ENCODE data around the gene AMBRA1. TPM values are rescaled to one million over a fixed set of nuclear protein-coding genes. Genes with fewer than 3 reads are reported as not detected.
"Not testable (repeated sequence)": the region's sequence is repeated elsewhere in the genome, so short reads cannot be mapped to it uniquely, and the experiment has no call there.

AMBRA1 gene
- total RNA-seq, 2 experiments from 2014 or later: 24.6 to 30.7 TPM

DNA sequence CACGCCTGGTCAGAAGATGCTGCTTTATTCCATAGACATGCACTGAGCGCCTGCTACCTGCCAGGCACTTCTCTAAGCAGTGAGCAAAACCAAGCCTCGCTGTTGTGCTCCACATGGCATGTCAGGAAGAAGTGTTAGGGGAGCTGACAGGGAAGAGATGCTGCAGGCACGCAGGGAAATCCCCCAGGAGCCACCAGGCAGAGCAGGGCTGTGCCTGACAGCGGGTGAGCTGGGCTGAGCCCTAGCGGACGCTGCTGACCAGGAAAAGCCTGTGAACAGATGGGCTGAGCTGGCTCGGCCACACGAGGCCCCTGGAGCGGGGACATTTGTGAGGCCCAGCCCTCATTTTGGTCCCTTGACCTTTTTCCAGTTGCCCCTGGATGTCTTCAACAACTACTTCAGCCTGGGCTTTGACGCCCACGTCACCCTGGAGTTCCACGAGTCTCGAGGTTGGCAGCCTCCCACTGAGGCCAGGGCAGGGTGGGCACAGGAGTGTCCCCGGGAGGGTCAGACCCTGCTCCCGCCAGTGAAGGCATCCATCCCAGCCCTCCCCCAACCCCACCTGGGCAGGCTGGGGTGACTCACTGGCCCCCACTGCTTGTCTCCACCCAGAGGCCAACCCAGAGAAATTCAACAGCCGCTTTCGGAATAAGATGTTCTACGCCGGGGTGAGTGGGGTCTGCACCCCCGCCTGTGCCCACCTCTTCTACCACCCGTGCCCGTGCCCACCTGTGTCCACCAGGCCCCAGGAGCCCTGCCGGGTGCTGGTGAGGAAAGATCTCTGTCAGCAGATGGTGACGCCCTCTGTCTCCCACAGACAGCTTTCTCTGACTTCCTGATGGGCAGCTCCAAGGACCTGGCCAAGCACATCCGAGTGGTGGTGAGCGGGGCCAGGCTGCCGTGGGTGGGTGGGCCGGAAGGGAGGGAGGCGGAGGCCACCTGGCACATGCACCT lies 219.8 kb downstream of the AMBRA1 start:
- H3K79me2 ChIP-seq (ENCODE audit: insufficient read depth, low read depth, low read length): no peaks in the 10 kb centered on the region
- no peak overlapping the region for H3K27ac ChIP-seq (ENCODE audit: low read depth, low read length, poor library complexity, severe bottlenecking)
- no peaks in the 10 kb centered on the region for H3K9me2 ChIP-seq (ENCODE audit: insufficient read depth, low read length)
- peaks cover 84% of the 10 kb centered on the region for H3K36me3 ChIP-seq (ENCODE audit: insufficient read depth, low read length)
- ChIA-PET POLR2A (interaction anchor here (0.6 to 0.7 kb wide), 3 partner anchors 162 to 494 kb away, joined by 3 to 7 read pairs (median 5); no protein-coding TSS in a partner anchor), CTCF (ENCODE audit: unreplicated experiment) (no interaction called here)
- H3K4me1 ChIP-seq (ENCODE audit: insufficient read depth, low read length, poor library complexity, severe bottlenecking): no peaks in the 10 kb centered on the region
- no peak overlapping the region for H3K4me2 ChIP-seq (ENCODE audit: low read length)
- no peak for DNase-seq (ENCODE audit: low spot score)
- no TSS peak for BruUV-seq (replicated peaks)
- H3K4me3 ChIP-seq (ENCODE audit: low read depth, low read length, poor library complexity, severe bottlenecking): no peak overlapping the region
- intact Hi-C loops (cut with micrococcal nuclease; ENCODE audit: unreplicated experiment): no loop called here
- no peaks in the 10 kb centered on the region for H4K20me1 ChIP-seq (ENCODE audit: insufficient read depth, low read length)
- H2AFZ ChIP-seq (ENCODE audit: low read length): no peak overlapping the region
- TF ChIP-seq, protein P1, sequence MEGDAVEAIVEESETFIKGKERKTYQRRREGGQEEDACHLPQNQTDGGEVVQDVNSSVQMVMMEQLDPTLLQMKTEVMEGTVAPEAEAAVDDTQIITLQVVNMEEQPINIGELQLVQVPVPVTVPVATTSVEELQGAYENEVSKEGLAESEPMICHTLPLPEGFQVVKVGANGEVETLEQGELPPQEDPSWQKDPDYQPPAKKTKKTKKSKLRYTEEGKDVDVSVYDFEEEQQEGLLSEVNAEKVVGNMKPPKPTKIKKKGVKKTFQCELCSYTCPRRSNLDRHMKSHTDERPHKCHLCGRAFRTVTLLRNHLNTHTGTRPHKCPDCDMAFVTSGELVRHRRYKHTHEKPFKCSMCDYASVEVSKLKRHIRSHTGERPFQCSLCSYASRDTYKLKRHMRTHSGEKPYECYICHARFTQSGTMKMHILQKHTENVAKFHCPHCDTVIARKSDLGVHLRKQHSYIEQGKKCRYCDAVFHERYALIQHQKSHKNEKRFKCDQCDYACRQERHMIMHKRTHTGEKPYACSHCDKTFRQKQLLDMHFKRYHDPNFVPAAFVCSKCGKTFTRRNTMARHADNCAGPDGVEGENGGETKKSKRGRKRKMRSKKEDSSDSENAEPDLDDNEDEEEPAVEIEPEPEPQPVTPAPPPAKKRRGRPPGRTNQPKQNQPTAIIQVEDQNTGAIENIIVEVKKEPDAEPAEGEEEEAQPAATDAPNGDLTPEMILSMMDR (conservative IDR thresholded peaks at IDR 0.05; ENCODE audit: low read length): no peak
- no peak for TF ChIP-seq EZH2phosphoT487 (IDR thresholded peaks at IDR 0.05; ENCODE audit: borderline replicate concordance, low read depth, low read length)
- no peaks in the 10 kb centered on the region for H3K9me3 ChIP-seq (ENCODE audit: low read length)

DNA sequence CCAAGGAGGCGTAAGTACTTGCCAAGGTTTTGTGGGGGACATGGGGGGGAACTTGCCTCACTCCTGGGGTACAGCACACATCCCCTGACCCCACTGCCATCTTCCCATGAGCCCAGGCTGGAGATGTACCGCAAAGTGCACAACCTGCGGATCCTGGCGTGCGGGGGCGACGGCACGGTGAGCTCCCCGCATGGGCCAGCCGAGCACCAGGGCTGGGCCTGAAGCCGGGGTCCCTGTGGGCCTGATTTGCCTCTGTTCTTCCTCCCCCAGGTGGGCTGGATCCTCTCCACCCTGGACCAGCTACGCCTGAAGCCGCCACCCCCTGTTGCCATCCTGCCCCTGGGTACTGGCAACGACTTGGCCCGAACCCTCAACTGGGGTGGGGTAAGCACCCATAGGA lies 221.3 kb downstream of the AMBRA1 start:
- intact Hi-C loops (cut with micrococcal nuclease; ENCODE audit: unreplicated experiment); H4K20me1 ChIP-seq (ENCODE audit: insufficient read depth, low read length); H3K4me2 ChIP-seq (ENCODE audit: low read length); H3K79me2 ChIP-seq (ENCODE audit: insufficient read depth, low read depth, low read length); DNase-seq (ENCODE audit: low spot score); H3K27ac ChIP-seq (ENCODE audit: low read depth, low read length, poor library complexity, severe bottlenecking); H3K9me3 ChIP-seq (ENCODE audit: low read length); H2AFZ ChIP-seq (ENCODE audit: low read length); BruUV-seq (replicated peaks); H3K9me2 ChIP-seq (ENCODE audit: insufficient read depth, low read length); H3K4me1 ChIP-seq (ENCODE audit: insufficient read depth, low read length, poor library complexity, severe bottlenecking); CTCF ChIA-PET (ENCODE audit: unreplicated experiment); H3K4me3 ChIP-seq (ENCODE audit: low read depth, low read length, poor library complexity, severe bottlenecking); POLR2A ChIA-PET: not testable (repeated sequence)
- peaks cover 86% of the 10 kb centered on the region for H3K36me3 ChIP-seq (ENCODE audit: insufficient read depth, low read length)

DNA sequence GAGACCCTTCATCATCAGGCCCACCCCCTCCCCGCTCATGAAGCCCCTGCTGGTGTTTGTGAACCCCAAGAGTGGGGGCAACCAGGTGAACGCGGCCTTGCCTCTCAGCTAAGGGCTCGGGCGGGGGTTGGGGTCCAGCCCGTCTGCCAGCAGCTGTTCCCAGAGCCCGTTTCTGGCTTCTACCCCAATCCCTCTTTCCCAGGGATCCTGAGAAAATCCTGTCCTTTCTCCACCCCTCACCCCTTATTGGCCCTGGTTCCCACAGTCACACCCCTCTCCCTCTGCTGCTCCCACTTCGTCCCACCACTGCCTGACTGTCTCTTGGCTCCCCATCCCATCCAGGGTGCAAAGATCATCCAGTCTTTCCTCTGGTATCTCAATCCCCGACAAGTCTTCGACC lies 221.7 kb downstream of the AMBRA1 start:
- Histone ChIP-seq H3K79me2 (ENCODE audit: insufficient read depth, low read depth, low read length) (no peaks in the 10 kb centered on the region), H3K4me2 (ENCODE audit: low read length) (no peak overlapping the region), H3K36me3 (ENCODE audit: insufficient read depth, low read length) (peaks cover 82% of the 10 kb centered on the region), H3K4me3 (ENCODE audit: low read depth, low read length, poor library complexity, severe bottlenecking) (no peak overlapping the region), H2AFZ (ENCODE audit: low read length) (no peak overlapping the region), H3K9me3 (ENCODE audit: low read length) (no peaks in the 10 kb centered on the region), H4K20me1 (ENCODE audit: insufficient read depth, low read length) (peaks cover 8% of the 10 kb centered on the region; the same call in 1 of the 2 replicates), H3K27ac (ENCODE audit: low read depth, low read length, poor library complexity, severe bottlenecking) (no peak overlapping the region), H3K9me2 (ENCODE audit: insufficient read depth, low read length) (no peaks in the 10 kb centered on the region), H3K4me1 (ENCODE audit: insufficient read depth, low read length, poor library complexity, severe bottlenecking) (peaks cover 4% of the 10 kb centered on the region)
- no TSS peak for BruUV-seq (replicated peaks)
- intact Hi-C loops (cut with micrococcal nuclease; ENCODE audit: unreplicated experiment): no loop called here
- ChIA-PET POLR2A (no interaction called here), CTCF (ENCODE audit: unreplicated experiment) (interaction anchor here (0.6 kb wide), 1 partner anchor 20 kb away, joined by 4 read pairs; no protein-coding TSS in a partner anchor)
- TF ChIP-seq, protein P1 (conservative IDR thresholded peaks at IDR 0.05; ENCODE audit: low read length): no peak
- TF ChIP-seq EZH2phosphoT487 (IDR thresholded peaks at IDR 0.05; ENCODE audit: borderline replicate concordance, low read depth, low read length): no peak
- no peak for DNase-seq (ENCODE audit: low spot score)

DNA sequence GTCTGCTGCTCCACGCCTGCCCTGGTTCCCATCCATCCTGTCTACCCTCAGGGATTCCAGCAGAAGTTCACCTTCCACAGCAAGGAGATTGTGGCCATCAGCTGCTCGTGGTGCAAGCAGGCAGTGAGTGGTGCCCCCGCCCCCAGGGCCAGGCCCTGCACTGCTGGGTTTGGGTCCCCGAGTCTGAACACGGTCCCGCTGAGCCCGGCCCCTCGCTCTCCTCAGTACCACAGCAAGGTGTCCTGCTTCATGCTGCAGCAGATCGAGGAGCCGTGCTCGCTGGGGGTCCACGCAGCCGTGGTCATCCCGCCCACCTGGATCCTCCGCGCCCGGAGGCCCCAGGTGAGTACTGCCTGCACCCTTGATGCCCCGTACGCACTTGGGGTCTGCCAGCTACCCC lies 222.6 kb downstream of the AMBRA1 start:
- H3K36me3 ChIP-seq (ENCODE audit: insufficient read depth, low read length): peaks cover 74% of the 10 kb centered on the region
- H3K9me3 ChIP-seq (ENCODE audit: low read length); BruUV-seq (replicated peaks); CTCF ChIA-PET (ENCODE audit: unreplicated experiment); H3K4me1 ChIP-seq (ENCODE audit: insufficient read depth, low read length, poor library complexity, severe bottlenecking); H2AFZ ChIP-seq (ENCODE audit: low read length); H4K20me1 ChIP-seq (ENCODE audit: insufficient read depth, low read length); H3K4me3 ChIP-seq (ENCODE audit: low read depth, low read length, poor library complexity, severe bottlenecking); H3K79me2 ChIP-seq (ENCODE audit: insufficient read depth, low read depth, low read length); H3K4me2 ChIP-seq (ENCODE audit: low read length); H3K27ac ChIP-seq (ENCODE audit: low read depth, low read length, poor library complexity, severe bottlenecking); H3K9me2 ChIP-seq (ENCODE audit: insufficient read depth, low read length); intact Hi-C loops (cut with micrococcal nuclease; ENCODE audit: unreplicated experiment); DNase-seq (ENCODE audit: low spot score): not testable (repeated sequence)
- POLR2A ChIA-PET: interaction anchor here (1.3 kb wide), 1 partner anchor 19 kb away, joined by 4 read pairs; no protein-coding TSS in a partner anchor
